Astrocyte of the spinal cord (primary cell): Measurements from ENCODE around the gene KIAA0513.
A peak's percentile ranks its signal among the peaks of the same experiment; 100 is the strongest.

ENCODE experiments used
- DNase-seq: peaks from one replicate; pipeline ENCODE4 v3.0.0; 2011; ENCODE audit warnings: low read depth, low spot score
- H3K4me3 ChIP-seq: 2 replicates; pipeline ENCODE4 v1.5.1; 2011; ENCODE audit warnings: low read depth, mild to moderate bottlenecking, low read length, moderate library complexity
- in situ Hi-C: cut with HindIII; loops from 2 replicates; pipeline ENCODE4 v1.10.0; 2017; ENCODE audit warnings: low sequenced_read_pairs
- TF ChIP-seq, protein P1 (sequence below): IDR thresholded peaks from 2 replicates; pipeline ENCODE4 v1.5.1; 2012; ENCODE audit warnings: low read depth, mild to moderate bottlenecking, low read length, inconsistent platforms

The KIAA0513 gene

DNA sequence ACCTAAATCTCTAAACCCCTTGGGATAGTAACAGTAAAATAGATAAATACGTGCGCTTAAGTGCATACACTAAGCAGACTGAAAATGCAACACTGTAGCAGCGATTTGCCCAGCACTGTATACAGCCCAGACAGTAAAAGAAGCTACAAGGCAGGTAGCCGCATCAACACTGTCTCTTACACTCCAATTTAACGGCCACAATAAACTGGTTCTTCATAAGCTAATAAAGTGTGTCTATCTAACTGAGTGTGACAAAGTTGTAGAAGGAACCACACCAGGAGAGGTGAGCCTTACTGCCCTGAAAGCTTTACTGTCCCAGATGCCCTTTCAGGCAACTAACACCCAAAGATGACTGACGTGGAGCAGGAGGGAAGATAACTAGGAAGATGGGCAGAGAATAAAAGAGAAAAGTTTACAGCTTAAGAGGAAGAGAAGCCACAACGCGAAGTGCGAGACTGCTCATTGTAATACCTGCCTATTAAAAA lies 17.1 kb upstream of the KIAA0513 start:
- TF ChIP-seq, protein P1, sequence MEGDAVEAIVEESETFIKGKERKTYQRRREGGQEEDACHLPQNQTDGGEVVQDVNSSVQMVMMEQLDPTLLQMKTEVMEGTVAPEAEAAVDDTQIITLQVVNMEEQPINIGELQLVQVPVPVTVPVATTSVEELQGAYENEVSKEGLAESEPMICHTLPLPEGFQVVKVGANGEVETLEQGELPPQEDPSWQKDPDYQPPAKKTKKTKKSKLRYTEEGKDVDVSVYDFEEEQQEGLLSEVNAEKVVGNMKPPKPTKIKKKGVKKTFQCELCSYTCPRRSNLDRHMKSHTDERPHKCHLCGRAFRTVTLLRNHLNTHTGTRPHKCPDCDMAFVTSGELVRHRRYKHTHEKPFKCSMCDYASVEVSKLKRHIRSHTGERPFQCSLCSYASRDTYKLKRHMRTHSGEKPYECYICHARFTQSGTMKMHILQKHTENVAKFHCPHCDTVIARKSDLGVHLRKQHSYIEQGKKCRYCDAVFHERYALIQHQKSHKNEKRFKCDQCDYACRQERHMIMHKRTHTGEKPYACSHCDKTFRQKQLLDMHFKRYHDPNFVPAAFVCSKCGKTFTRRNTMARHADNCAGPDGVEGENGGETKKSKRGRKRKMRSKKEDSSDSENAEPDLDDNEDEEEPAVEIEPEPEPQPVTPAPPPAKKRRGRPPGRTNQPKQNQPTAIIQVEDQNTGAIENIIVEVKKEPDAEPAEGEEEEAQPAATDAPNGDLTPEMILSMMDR, result no peak
- DNase-seq, result no peak
- in situ Hi-C loops, result no loop called here
- peak overlapping the region; percentile 73 for H3K4me3 ChIP-seq

- DNase-seq, result peak; percentile 87
- in situ Hi-C loops, result no loop called here
- peak within 1 kb of the TSS; percentile 73 for H3K4me3 ChIP-seq
- TF ChIP-seq, protein P1, result no peak
Observed at GRCh38 chr16:85010931-85011845, 16.4 kb upstream of the KIAA0513 start, which contains the start of gene ZDHHC7. TSS of gene ZDHHC7 (minus strand) at chr16:85011535. CDS start at chr16:84990618, 20,917 bp downstream.

DNA sequence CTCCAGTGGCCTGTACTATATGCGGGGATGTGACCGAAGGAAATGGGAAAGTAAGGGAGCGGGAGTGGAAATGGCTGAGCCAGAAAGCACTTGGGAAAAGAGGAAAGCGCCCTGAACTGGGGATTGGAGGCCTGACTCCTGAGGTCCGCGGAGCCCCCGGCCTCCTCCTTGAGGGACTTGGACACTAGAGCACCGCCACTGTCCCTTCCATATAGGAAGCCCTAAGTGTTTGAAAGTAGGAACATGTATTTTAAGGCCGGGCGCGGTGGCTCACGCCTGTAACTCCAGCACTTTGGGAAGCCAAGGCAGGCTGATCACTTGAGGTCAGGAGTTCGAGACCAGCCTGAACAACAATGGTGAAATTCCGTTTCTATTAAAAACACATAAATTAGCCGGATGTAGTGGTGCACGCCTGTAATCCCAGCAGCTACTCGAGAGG lies 15.7 kb upstream of the KIAA0513 start:
- in situ Hi-C loops, result no loop called here
- peak overlapping the region; percentile 73 for H3K4me3 ChIP-seq
- no peak for DNase-seq

GRCh38 chr16:85014311-85014710 lies 13.3 kb upstream of the KIAA0513 start:
- no peak overlapping the region for H3K4me3 ChIP-seq
- TF ChIP-seq, protein P1, result no peak
- in situ Hi-C loops, result no loop called here
- DNase-seq, result no peak

More for the DNA sequence above, 15.7 kb upstream of the KIAA0513 start:
- TF ChIP-seq, protein P1, result no peak

GRCh38 chr16:85015481-85016187 lies 12.0 kb upstream of the KIAA0513 start:
- in situ Hi-C loops, result no loop called here
- no peak overlapping the region for H3K4me3 ChIP-seq
- DNase-seq, result no peak
- TF ChIP-seq, protein P1, result no peak

DNA sequence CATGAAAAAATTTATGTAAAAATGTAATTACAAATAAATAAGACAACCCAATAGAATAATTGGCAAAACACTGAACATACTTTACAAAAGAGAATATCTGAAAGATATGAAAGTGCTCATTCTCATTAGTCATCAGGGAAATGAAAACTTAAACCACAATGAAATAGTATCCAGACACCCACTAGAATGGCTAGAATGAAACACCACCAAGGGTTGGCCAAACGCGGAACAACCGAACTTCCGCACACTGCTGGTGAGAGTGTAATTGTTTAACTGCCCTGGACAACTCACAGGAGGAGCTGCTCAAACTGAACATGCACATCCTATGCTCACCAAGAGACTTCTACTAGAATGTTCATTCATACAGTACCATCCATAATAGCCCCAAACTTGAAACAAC lies 10.4 kb upstream of the KIAA0513 start:
- in situ Hi-C loops, result no loop called here
- H3K4me3 ChIP-seq, result no peak overlapping the region
- no peak for DNase-seq
- TF ChIP-seq, protein P1, result no peak
